KBM-7 (cell line): ENCODE measurements around the gene SH2D3C.

ENCODE experiments used
- DNase-seq: peaks from one replicate; pipeline ENCODE4 v3.0.0-alpha.2; 2015
- in situ Hi-C: fragments of 300-500 bp; cut with MboI; formaldehyde crosslinking; loops from 2 replicates; pipeline ENCODE4 v1.14.3; 2020; ENCODE audit warnings: low sequenced_read_pairs, low pct_unique_long_range_greater_than_20kb, mixed read lengths

SH2D3C gene

DNA sequence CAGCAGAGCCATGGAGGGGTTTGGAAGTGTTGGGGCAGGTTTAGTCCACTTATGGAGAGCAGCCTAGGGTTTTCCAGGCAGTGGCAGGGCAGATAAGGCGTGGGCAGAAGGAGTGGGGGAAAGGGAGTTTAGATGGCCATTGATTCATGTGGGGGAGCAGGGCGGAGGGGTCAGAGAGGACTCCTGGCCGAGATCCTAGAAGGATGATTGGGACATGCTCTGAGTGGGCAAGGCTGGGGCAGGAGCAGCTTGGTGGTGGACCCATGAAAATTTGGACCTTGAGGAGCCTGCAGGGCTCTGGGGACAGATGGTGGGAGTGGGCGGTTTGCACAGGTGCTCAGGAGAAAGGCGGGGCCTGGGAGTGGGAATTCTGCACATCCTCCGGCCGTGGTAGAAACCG, 25.3 kb downstream of the SH2D3C start:
- in situ Hi-C loops = no loop called here
- no peak for DNase-seq

DNA sequence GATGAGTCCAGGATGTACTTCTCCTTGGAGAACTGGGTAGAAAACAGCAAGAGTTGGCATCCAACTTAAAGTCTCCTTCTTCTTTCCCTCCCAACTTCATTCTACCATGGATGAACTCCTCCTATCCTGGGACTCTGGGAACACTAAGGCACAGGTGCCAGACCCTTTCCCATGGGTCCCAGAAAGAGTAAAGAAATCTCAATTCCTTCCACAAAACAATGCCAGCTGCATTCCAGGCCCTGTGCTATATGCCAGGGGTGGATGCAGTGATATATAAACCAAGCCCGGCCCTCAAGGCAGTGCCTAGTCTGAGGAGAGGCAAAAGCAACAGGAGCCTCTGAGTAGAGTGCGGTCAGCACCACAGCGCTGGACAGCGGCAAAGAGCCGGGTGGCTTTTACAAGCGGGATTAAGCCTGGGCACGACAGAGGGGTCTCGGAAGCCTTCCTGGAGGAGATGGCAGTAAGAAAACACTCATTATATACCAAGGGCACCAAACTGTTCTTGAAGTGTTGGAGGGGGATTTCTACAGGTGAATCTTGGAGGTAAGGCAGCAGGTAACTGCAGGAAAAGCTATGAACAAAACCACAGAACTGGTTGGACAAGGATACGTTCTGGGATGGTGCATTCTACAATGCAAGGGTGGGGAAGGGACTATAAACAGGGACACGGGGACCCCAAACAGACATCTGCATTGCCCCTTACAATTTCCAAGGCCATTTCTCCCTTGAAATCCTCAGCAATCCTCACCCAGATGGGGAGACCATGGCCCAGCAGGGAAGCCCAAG, 27.0 kb downstream of the SH2D3C start:
- in situ Hi-C loops = no loop called here
- no peak for DNase-seq

DNA sequence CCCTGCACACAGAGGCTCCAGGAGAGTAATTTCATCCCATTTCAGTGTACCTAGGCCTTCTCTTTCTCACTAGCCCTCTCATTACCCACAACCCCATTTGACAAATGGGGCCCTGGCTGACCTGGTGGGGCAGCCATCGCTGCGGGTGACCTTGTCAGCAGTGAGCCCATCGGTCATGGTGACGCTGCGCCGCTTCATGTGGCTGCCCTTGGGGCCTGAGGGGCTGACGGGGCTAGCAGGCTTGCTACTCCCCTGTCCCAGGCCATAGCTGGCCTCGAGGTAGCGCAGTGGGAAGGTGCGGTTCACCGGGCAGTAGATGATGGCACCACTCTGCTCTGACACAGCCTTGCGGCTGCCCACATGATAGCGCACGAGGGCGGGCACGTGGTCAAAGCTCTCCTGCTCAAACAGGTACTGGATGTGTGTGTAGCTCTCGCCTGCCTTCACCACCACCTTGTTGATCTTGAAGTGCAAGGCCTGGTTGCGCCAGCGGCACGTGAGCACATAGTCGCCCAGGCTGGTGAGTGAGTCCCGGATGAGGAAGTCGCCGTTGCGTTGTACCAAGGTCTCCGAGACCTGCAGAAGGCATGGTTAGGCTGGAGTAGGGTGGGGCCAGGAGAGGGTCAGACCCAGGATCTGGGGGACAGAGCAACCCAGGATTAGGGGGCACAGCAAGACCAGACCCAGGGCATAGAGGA, 29.2 kb downstream of the SH2D3C start:
- in situ Hi-C loops = no loop called here
- DNase-seq = no peak

GRCh38 chr9:127746959-127747569, 31.4 kb downstream of the SH2D3C start:
- no peak for DNase-seq
- in situ Hi-C loops = no loop called here

- no peak for DNase-seq
- in situ Hi-C loops = no loop called here
These were observed 33.9 kb downstream of the SH2D3C start for GRCh38 chr9:127744398-127745110.

DNA sequence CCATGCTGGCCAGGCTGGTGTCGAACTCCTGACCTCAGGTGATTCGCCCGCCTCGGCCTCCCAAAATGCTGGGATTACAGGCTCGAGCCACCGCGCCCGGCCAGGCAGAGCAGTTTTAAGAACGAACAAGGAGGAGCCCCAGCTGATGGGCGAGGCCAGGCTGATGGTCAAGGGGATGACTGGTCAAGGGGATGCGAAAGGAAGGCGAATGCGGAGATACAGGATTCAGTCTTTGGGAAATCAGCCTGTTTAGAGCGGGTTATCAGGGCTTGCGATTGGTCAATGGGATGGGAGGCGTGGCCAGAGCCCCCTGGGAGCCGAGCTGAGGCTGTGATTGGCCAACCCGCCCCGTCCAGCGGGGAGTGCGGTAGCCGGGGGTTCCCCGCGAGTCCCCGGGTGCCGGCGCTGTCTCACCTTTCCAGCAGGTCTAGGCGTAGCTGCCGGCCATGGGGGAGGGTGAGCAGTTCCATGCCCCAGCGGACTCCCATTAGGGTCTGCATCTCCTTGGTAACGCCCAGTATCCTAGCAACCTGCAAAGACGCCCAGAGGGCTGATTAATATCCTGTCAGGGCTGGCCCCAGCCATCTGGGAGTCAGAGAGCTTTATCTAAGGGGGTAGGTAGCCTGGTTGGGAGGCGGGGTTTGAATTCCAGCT, 35.9 kb downstream of the SH2D3C start:
- in situ Hi-C loops = no loop called here
- DNase-seq = no peak

- DNase-seq = no peak
- in situ Hi-C loops = no loop called here
These were observed 36.5 kb downstream of the SH2D3C start for GRCh38 chr9:127741831-127742434.

GRCh38 chr9:127739614-127740330, 38.7 kb downstream of the SH2D3C start:
- in situ Hi-C loops = no loop called here
- no peak for DNase-seq

DNA sequence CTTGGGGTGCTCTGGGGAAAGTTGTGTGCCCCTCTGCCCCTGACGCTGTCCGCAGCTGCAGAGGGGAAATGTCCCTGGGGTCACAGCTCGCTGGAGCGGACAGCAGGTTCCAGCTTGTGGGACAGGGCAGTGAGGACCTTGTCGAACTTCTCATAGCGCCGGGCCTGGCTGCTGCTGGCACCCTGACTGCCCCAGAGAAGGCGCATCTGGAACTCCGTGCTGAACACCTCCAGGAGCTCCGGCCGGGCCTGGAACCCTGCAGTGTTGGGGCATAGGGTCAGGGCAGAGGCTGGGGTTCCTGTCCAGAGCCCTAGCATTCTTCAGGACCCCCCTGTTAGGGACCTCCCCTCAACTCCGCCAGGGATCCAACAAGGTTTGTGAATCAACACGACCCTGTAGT, 39.8 kb downstream of the SH2D3C start:
- in situ Hi-C loops = no loop called here
- DNase-seq = no peak

GRCh38 chr9:127735530-127736185, 42.8 kb downstream of the SH2D3C start:
- in situ Hi-C loops = no loop called here
- no peak for DNase-seq

DNA sequence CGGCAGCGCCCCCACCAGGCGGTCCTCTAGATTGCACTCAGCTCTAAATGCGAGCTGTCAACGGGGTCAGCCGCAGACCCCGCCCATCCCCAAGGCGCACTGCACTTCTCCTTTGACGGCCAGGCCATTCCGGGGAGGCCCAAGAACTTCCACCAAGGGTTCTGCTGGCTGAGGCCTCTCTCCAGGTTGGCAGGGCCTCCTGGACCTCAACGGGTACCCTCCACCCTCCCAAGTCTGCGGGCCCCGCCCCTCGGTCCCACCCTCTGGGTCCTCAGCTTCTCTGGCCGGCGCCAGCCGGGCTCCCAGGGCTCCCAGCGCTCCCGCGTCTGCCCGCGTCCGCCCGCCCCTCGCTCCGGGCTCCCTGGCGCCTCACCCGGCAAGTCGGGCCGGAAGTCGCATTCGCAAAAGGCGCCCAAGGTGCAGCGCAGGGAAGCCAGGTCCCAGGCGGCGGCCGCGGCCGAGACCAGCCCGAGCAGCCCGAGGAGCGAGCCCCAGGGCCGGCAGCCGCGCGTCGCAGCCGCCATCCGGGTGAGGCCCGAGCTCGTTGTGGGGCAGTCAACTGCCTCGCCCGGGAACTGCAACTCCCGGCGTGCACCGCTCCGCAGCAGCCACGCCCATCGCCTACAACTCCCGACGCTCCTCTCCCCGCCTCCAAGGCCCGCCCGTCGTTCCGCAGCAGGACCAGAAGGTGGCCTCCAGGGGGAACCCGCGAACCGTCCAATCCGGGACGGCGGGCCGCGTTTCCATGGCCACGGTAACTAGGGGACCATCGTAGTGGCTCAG, 43.5 kb downstream of the SH2D3C start, which contains the start of gene TOR2A:
TOR2A (minus strand) TSS at position 548 of the 783 bp plus-strand sequence; CDS start at position 524, 24 bp downstream.
- in situ Hi-C loops = no loop called here

GRCh38 chr9:127734247-127734746, 44.2 kb downstream of the SH2D3C start:
- no peak for DNase-seq
- in situ Hi-C loops = no loop called here

More for the DNA sequence above, 43.5 kb downstream of the SH2D3C start, which contains the start of gene TOR2A:
- DNase-seq = peak; percentile 99

DNA sequence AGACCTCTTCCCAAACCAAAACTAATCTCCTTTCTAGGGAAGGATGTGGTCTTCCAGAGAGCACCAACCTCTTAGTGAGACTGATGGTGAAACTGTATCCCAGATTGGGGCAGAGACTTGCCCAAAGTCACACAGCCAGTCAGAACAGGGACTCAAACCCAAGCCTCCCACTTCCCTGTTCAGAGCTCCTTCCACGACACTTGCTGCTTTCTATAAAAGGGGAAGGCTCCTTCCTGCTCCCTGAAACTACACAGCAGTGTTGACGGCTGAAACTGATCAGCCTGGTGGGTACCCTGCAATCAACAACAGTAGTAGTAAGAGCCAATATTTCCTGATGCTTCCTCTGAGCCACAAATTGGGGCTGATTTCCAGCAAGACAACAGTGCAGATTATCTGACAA, 44.9 kb downstream of the SH2D3C start:
- DNase-seq = peak; percentile 24
- in situ Hi-C loops = no loop called here

GRCh38 chr9:127732444-127732843, 46.0 kb downstream of the SH2D3C start:
- in situ Hi-C loops = no loop called here
- DNase-seq = no peak

GRCh38 chr9:127731938-127732337, 46.5 kb downstream of the SH2D3C start:
- DNase-seq = no peak
- in situ Hi-C loops = no loop called here

GRCh38 chr9:127730799-127731410, 47.6 kb downstream of the SH2D3C start:
- no peak for DNase-seq
- in situ Hi-C loops = no loop called here
